HG03565 (cell line): ENCODE data around the gene STBD1.
"Not testable (repeated sequence)": the region's sequence is repeated elsewhere in the genome, so short reads cannot be mapped to it uniquely, and the experiment has no call there.

Experiments used
- ATAC-seq: cut with Tn5 transposase; IDR thresholded peaks from one replicate; pipeline ENCODE4 v1.9.1; 2021; ENCODE audit warnings: mild to moderate bottlenecking, moderate library complexity; ENCODE audit not compliant: unreplicated experiment

STBD1 gene

GRCh38 chr4:76282941-76283689 lies 23.4 kb upstream of the STBD1 start:
- no peak for ATAC-seq

- no peak for ATAC-seq
Observed at GRCh38 chr4:76283900-76284299, 22.6 kb upstream of the STBD1 start.

GRCh38 chr4:76287811-76288210 lies 18.7 kb upstream of the STBD1 start:
- ATAC-seq = not testable (repeated sequence)

DNA sequence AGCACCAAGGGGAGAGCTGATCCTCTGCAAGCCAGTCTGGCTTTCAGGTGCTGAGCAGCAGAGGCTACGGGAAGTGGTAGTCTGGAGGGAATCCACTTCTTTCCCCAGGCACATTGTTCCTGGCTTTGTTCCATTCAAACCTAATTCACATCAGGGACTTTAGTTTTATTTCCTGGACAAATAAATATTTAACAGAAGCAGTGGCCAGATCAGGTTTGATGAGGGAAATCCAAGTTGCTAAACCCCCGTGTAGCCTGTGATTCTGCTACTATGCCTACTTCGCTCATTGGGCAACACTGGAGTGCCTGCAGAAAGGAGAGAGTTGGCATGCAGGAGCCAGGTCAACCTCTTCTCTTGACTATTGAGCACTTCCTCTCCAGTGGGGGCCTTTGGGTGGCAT lies 13.8 kb upstream of the STBD1 start:
- ATAC-seq = no peak

GRCh38 chr4:76293772-76294171 lies 12.8 kb upstream of the STBD1 start:
- ATAC-seq = no peak

GRCh38 chr4:76296286-76296820 lies 10.2 kb upstream of the STBD1 start:
- no peak for ATAC-seq

GRCh38 chr4:76298227-76298626 lies 8.3 kb upstream of the STBD1 start:
- no peak for ATAC-seq

DNA sequence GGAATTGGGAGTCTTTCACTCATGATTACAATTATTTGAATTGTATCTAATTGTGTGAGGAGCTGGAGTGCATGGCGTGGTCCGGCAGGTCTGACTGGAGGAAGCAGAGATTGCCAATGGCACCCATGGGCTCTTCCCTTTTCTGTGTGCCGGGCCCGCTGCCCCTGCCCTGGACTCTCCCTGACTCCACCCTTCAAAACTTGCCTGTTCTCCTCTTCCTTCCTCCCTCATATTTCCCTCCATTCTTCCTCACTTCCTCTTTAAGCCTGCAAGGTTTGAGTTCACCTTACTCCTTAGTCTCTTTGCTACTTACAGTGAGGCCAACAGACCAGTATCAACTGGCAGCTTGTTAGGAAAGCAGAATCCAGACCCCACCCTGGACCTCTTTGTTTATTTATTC lies 6.5 kb upstream of the STBD1 start:
- ATAC-seq = no peak

DNA sequence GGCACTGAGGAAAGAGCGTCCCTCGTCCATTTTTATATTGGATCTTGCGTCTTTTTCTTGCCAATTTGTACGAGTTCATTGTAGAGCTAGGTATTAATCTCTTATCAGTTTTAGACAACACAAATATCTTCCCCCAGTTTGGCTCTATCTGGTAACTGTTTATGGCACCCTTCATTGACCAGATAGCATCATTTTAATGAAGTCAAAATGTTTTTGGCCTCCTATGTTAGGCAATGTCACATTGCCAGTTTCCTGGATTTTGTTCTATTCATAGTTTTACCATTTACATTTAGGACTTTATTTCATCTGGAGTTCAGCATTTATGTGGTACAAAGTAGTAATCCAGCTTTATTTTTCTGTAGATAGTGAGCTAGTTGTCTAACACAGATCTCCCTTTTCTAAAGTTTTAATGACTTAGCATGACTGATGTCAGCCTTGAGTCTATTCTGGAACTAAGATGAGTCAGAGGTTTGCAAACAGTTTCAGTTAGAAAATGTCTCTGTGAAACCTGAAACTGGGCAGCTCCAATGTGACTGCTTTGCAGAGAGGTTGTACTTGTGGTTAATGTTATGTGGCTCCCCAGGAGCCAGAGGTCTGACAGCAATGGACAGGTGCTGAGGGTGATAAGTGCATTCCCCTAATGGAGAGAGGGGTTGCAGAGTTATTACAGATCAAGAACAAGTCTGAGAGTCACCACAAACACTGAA lies 5.3 kb upstream of the STBD1 start:
- ATAC-seq = peak; percentile 99

- ATAC-seq = no peak
Observed at GRCh38 chr4:76301775-76302162, 4.8 kb upstream of the STBD1 start.

DNA sequence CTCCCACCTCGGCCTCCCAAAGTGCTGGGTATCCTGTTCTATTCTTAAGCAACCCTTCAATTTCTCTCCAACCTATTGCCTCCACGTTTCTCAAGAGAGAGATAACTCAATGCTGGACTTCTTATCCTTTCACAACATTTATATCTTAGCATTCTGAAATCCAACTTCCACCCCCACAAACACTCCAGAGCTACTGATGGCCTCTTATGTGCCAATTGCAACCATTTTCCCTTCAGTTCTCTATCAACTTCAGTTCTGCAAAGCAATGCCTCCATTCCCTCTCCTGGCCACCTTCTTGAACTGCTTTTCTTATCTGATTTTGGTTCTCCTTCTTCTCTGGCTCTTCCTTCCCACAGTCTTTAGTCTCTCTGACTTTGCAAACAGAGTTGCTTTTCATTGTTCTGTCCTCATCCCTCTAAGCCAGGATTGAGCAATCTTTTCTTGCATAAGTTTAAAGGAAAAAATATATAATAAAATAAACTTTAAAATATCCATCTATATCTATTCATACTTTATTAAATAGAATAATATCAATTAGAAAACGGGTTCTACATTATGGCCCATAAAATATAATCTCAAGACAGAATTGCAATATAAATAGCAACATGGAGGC lies 3.6 kb upstream of the STBD1 start:
- no peak for ATAC-seq

DNA sequence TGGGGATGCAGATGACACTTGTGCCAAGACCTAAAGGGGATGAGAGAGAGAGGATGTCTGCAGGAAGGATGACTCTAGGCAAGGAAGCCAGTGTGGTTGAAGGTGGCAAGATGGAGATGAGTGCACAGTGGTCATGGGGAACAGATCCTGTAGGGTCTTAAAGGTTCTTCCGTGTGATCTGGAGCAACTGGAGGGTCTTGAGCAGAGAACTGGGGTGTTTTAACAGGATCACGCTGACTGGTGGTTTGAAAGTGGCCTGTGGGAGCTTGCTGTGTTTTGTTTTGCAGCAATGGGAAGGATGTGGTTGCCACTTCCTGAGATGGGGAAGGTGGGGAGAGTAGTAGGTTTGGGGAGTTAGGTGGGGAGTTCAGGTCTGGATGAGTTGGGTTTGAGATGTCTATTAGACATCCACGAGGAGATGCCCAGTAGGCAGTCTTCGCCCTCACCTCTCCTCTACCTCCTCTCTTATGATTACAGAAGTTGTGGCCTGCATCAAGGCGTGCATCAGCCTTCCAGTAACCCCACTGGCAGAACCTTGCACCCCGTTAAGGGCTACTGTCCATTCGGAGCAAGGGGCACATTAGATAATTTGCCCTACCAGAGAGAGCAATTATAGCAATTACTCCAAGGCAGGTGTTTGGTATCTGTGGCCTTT lies 1.4 kb upstream of the STBD1 start:
- no peak for ATAC-seq

DNA sequence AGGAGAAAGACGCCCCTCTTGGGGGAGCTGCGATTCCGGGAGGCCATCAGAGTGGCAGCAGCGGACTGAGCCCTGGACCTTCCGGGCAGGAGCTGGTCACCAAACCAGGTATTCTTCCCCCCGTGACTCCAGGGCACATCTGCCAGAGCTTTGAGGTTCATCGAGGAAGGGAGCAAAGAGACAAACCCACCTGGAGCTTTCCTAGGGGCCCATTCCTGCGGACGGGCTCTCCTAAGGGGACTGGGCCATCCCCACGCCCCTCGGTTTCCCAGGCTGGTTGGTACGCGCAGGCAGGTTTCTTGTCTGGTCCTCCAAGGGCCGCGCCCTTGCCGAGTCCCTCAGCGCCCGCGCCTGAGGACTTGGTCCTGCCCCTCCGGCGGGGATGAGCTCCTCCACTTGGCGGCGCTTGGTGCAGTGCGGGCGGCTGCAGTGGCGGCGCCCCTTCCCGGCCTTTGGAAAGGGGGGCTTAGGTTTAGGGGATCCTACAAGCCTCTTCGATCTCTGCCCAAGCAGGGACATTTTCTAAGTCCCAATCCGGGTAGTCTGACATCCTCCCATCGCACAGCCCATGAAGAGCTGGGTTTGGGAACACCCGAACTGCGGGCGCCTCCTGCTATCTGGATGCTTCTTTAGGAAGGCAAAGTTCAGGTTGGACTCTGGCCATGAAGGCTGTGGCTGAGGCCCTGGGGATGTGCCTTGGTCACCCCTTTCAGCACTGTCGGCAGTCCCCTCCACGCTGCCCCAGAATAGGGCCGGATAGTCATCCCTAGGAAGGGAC lies 538 bp downstream of the STBD1 start:
- ATAC-seq = no peak

GRCh38 chr4:76307660-76308014 lies 1.1 kb downstream of the STBD1 start:
- no peak for ATAC-seq

DNA sequence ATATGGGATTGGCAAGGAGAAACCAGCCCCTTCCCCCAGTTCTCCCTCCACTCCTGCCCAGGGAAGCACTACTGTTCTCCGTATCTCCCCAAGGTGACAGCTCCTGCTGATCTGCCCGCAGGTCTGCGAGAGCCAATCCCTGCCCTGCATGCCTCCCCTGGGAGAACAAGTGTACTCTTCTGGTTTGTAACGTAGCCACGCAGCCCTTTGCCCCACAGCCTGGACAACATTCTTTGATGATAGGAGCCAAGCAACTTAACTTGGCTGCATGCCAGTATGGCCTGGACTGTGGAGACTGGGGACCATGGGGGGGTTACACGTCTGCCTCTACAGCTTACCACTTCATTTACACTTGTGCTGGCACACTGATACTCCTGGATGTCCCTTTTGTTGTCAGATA lies 2.0 kb downstream of the STBD1 start:
- ATAC-seq = no peak

DNA sequence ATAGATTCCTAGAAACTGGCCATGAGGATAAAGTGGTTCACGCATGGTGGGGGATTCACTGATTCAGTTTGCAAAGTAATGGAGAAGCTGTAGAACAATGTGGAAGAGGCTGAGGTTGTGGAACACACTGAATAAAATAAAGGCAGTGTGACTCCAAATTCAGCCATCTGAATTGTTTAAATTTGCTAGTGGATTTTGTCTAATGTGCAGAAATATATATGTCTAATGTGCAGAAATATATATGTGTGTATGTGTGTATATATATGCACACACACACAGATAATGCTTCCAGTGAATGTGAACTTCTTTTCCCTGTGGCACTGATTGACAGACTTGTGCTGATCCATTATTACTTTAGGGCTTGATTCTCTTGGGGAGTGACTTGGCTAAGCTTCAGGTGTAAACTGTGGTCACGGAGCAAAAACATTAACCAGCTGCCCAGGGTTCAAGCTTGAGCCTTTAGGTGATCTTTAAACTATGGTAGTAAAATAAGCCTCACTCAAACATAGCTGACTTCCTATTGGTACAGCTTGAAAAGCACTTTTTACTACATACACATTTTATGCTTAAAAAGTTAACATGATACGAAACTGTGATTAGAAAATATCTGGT lies 3.5 kb downstream of the STBD1 start:
- no peak for ATAC-seq

- no peak for ATAC-seq
Observed at GRCh38 chr4:76310683-76311082, 4.2 kb downstream of the STBD1 start.

DNA sequence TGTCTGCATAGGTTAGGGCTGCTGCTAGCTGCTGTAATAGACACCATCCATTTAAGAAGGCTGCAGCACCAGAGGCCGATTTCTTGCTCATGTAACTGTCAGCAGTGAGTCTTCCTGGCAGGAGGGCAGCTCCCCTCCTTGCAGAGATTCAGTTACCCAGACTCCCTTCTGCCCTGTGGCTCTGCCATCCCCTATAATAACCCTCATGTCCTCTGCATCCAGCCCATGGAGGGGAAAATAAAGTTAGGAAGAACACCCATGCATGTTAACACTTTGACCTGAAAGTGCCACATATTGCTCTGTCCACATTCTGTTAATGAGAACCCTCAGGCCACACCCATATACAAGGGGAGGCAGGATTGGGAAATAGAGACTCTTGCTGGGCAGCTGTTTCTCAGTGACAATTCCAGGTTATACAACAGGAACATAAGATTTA lies 5.4 kb downstream of the STBD1 start:
- no peak for ATAC-seq

DNA sequence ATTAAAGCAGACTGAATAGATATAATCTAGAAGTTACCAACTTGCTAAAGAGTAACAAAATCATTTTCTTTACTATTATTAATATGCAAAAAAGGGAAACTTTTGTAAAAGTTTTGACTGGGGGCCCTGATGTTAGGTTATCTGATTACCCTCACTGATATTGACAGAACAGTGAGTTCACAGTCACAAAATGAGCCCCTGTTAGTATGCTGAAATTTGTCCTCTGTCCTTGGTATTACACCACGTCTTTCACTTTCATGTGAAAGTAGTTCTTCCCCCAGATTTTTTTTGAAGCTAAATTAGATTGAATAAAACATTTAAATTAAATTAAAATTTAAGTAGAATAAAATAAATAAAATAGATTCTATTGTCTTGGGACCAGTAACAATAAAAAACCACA lies 5.9 kb downstream of the STBD1 start:
- ATAC-seq = no peak

- no peak for ATAC-seq
Observed at GRCh38 chr4:76313547-76313946, 7.0 kb downstream of the STBD1 start.
